K562 (cell line): ENCODE data around the gene GGA3. TPM values are rescaled to one million over a fixed set of nuclear protein-coding genes. Genes with fewer than 3 reads are reported as not detected.

Experiments
- ATAC-seq: fragments of 200-7000 bp; cut with Tn5 transposase; 3 replicates; pipeline ENCODE4 v1.9.1; 2020; ENCODE audit warnings: moderate library complexity
- BruUV-seq: library from RNA; stranded (reverse); fragments of 400-500 nt; replicated peaks from 2 replicates; lab custom pipeline; 2021; lab: Mats Ljungman, UMichigan
- CTCF ChIA-PET: fragments of 300-600 bp; formaldehyde crosslinking; extraction: SDS; loops from one replicate; lab custom pipeline; 2021; ENCODE audit warnings: low intra/inter-chr PET ratio; lab: Yijun Ruan, JAX
- POLR2A ChIA-PET: fragments of 300-600, 350-650 bp; sonication (Branson Sonifier 250); formaldehyde crosslinking; extraction: SDS; loops from one replicate; lab custom pipeline; 2021; ENCODE audit warnings: antibody characterized with exemption, inconsistent platforms; lab: Yijun Ruan, JAX
- DNase-seq, 4 experiments: peaks; one replicate each; pipeline versions ENCODE4 v3.0.0 to v3.0.0-alpha.2; 2011 to 2018; ENCODE audit warnings: low spot score in 3 of 4, mixed read lengths in 3 of 4; ENCODE audit errors: extremely low read depth in 1 of 4
- FAIRE-seq: peaks from 2 replicates; lab custom pipeline; 2011; peaks lifted over from hg19 to GRCh38; lab: Jason Lieb, UNC
- H2AFZ ChIP-seq: 2 replicates; pipeline ENCODE4 v1.6.0; 2011; ENCODE audit warnings: low read depth, low read length, control low read depth, inconsistent platforms
- H3K27ac ChIP-seq: fragments of 200-600 bp; 3 replicates; pipeline ENCODE4 v1.8.0; 2011; ENCODE audit warnings: low read depth, mild to moderate bottlenecking, control low read depth, inconsistent platforms, low read length, moderate library complexity, mixed read lengths; ENCODE audit errors: extremely low read depth
- H3K27me3 ChIP-seq, 2 experiments: fragments of 300-600 bp in 1 of 2; 2 replicates in 1 of 2; 3 replicates in 1 of 2; pipeline versions ENCODE4 v1.6.0 to v1.8.0; 2011; ENCODE audit warnings: inconsistent platforms in 2 of 2, low read length in 2 of 2, mild to moderate bottlenecking in 1 of 2, mixed read lengths in 1 of 2, moderate library complexity in 1 of 2; ENCODE audit not compliant: control insufficient read depth in 2 of 2, insufficient read depth in 2 of 2
- H3K36me3 ChIP-seq: fragments of 300-600 bp; 3 replicates; pipeline ENCODE4 v1.8.0; 2011; ENCODE audit warnings: mild to moderate bottlenecking, low read length, inconsistent platforms; ENCODE audit not compliant: control insufficient read depth, insufficient read depth
- H3K4me1 ChIP-seq, 2 experiments: fragments of 200-600 bp in 1 of 2; replicated peaks in 1 of 2; 2 replicates in 1 of 2; 3 replicates in 1 of 2; pipeline versions ENCODE4 v1.5.1 to v1.8.0; 2011; ENCODE audit warnings: inconsistent platforms in 2 of 2, low read length in 2 of 2, mild to moderate bottlenecking in 1 of 2, mixed read lengths in 1 of 2, moderate library complexity in 1 of 2; ENCODE audit not compliant: control insufficient read depth in 2 of 2, insufficient read depth in 2 of 2
- H3K4me2 ChIP-seq: 2 replicates; pipeline ENCODE4 v1.6.1; 2011; ENCODE audit warnings: low read length, control low read depth, inconsistent platforms, mixed read lengths; ENCODE audit not compliant: insufficient read depth
- H3K4me3 ChIP-seq: fragments of 200-600 bp; sonication (generic), shearing (Covaris generic); 2 replicates; pipeline ENCODE4 v1.5.1; 2016; ENCODE audit warnings: control low read depth, inconsistent platforms
- H3K79me2 ChIP-seq: fragments of 200-600 bp; 3 replicates; pipeline ENCODE4 v1.8.0; 2011; ENCODE audit warnings: low read length, inconsistent platforms; ENCODE audit not compliant: control insufficient read depth, insufficient read depth
- H3K9ac ChIP-seq, 2 experiments: 2 replicates each; pipeline versions ENCODE4 v1.6.0 to v1.6.1; 2011; ENCODE audit warnings: low read depth in 2 of 2, low read length in 2 of 2, control low read depth in 1 of 2, inconsistent platforms in 1 of 2, mild to moderate bottlenecking in 1 of 2, mixed read lengths in 1 of 2; ENCODE audit not compliant: insufficient read depth in 1 of 2
- H3K9me1 ChIP-seq: one replicate; pipeline ENCODE4 v1.6.0; 2011; ENCODE audit warnings: inconsistent platforms, mild to moderate bottlenecking, low read length, moderate library complexity; ENCODE audit not compliant: control insufficient read depth, insufficient read depth
- H3K9me3 ChIP-seq: replicated peaks from 2 replicates; pipeline ENCODE4 v1.5.1; 2011; ENCODE audit warnings: low read depth, low read length, inconsistent platforms; ENCODE audit not compliant: control insufficient read depth, insufficient read depth
- H4K20me1 ChIP-seq: replicated peaks from 2 replicates; pipeline ENCODE4 v1.6.1; 2011; ENCODE audit warnings: low read length, inconsistent platforms, mixed read lengths; ENCODE audit not compliant: control insufficient read depth, insufficient read depth
- CEBPB ChIP-seq: fragments of 450-650 bp; IDR thresholded peaks from 2 replicates; pipeline ENCODE4 v1.6.1; 2016; ENCODE audit warnings: missing genetic modification characterization, missing compliant biosample characterization
- CREM ChIP-seq: IDR thresholded peaks from 2 replicates; pipeline ENCODE4 v1.6.1; 2014; ENCODE audit warnings: antibody characterized with exemption, low read depth
- RAD51 ChIP-seq: fragments of 450-650 bp; IDR thresholded peaks from 2 replicates; pipeline ENCODE4 v1.7.1; 2016; ENCODE audit warnings: low read depth, mild to moderate bottlenecking, borderline replicate concordance
- ZNF695 ChIP-seq: fragments of 450-650 bp; formaldehyde crosslinking; IDR thresholded peaks from 2 replicates; pipeline ENCODE4 v1.4.0; 2020; ENCODE audit warnings: mild to moderate bottlenecking, moderate library complexity
- WGBS: fragments of 100-300 bp; shearing (Covaris generic); methylation state at CpG from one replicate; pipeline ENCODE4 v1.1.6; 2016; ENCODE audit warnings: low coverage, mixed read lengths; ENCODE audit not compliant: insufficient coverage; ENCODE audit errors: missing lambda C conversion rate; 5-methylcytosine and 5-hydroxymethylcytosine counted together
- in situ Hi-C: fragments of 300-500 bp; cut with MboI; formaldehyde crosslinking; loops from 4 replicates; pipeline ENCODE4 v1.15.0; 2018; ENCODE audit warnings: inconsistent platforms, mixed read lengths
- intact Hi-C: fragments of 100-400 bp; cut with micrococcal nuclease; formaldehyde crosslinking; loops from 2 replicates; pipeline ENCODE4 v1.14.2; 2022
- polyA plus RNA-seq, 8 experiments: library from polyadenylated mRNA; depleted of rRNA in 4 of 8; stranded (reverse) in 5 of 8; unstranded in 3 of 8; fragments of >200 nt; fragmentation: Nextera tagmentation in 2 of 8; fragmentation: Illumina TruSeq in 1 of 8; extraction: Ambion mirVana in 2 of 8; extraction: Trizol in 1 of 8; gene quantifications; 2 replicates each; pipeline versions ENCODE4 v1.2.1 to v1.2.3, GENCODE V29; 2011 to 2014; ENCODE audit warnings: inconsistent platforms in 1 of 8, missing spikeins in 1 of 8
- total RNA-seq, 7 experiments: library from RNA; depleted of rRNA in 6 of 7; stranded (reverse); fragments of >200 nt in 6 of 7; fragmentation: Illumina TruSeq in 2 of 7; extraction: Trizol in 2 of 7; gene quantifications; 2 replicates each; pipeline versions ENCODE4 v1.2.1 to v1.2.3, GENCODE V29; 2011 to 2021; ENCODE audit warnings: low replicate concordance in 1 of 7
- TF ChIP-seq, protein P1 (sequence below), 2 experiments: fragments of 450-650 bp in 1 of 2; sonication (generic) in 1 of 2; formaldehyde crosslinking in 1 of 2; IDR thresholded peaks in 1 of 2; conservative IDR thresholded peaks in 1 of 2; 2 replicates each; pipeline versions ENCODE4 v1.6.1 to v1.8.1; 2016 to 2023; ENCODE audit warnings: mild to moderate bottlenecking in 2 of 2, moderate library complexity in 2 of 2, inconsistent platforms in 1 of 2, missing genetic modification reagents in 1 of 2
- TF ChIP-seq, protein P2 (sequence below): fragments of 250-450 bp; sonication (Bioruptor Pico); IDR thresholded peaks from 2 replicates; pipeline ENCODE4 v1.8.0; 2022; ENCODE audit warnings: moderate library complexity, mild to moderate bottlenecking, inconsistent platforms

Gene GGA3
- total and polyA plus RNA-seq, 9 of the 15 experiments (the other 6 are each of a cell fraction or from before 2014, with no cell fraction given) = 5.7 to 64.9 (median 25.4) TPM

DNA sequence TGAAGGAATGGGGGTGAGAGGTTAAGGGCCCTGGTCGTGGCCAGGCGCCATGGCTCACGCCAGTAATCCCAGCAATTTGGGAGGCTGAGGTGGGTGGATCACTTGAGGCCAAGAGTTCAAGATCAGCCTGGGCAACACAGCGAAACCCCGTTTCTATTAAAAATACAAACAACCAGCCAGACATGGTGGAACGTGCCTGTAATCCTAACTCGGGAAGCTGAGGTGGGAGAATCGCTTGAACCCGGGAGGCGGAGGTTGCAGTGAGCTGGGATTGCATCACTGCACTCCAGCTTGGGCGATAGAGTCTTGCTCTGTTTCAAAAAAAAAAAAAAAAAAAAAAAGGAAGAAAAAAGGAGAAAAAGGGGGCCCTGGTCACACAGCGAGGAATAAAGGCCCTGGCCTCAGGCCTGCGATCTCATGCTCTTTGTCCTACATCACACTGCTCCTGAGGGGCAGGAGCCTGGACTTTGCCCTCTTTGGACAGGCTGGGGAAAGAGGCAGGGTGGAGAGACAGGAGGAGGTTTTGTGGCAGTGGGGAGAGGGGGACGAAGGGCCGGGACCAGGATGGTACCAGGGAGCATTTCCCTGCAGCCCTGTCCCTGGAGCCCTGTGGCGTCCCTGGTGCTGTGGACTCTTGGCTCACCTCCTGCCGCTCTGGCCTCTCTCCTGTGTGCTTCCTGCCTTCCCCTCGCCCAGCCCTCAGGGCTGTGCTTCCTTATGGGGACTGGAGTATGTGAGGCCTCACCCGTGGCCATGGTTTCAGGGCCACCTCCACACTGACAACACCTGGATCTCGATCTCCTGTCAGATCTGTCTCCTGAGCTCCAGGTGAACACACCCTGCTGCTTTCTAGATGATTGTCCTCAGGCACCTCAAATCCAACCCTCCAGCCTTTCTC, 47.6 kb upstream of the GGA3 start:
- H3K27me3 ChIP-seq = no peaks in the 10 kb centered on the region
- ATAC-seq (peak; percentile 46), DNase-seq (no peak), FAIRE-seq (no peak)
- H3K36me3 ChIP-seq = no peaks in the 10 kb centered on the region
- no peaks in the 10 kb centered on the region for H4K20me1 ChIP-seq
- BruUV-seq = no TSS peak
- H3K27ac ChIP-seq = no peak overlapping the region
- POLR2A ChIA-PET = interaction anchor here (0.7 to 4.9 kb wide), 4 partner anchors 8 to 18 kb away, joined by 3 to 19 read pairs (median 3); no protein-coding TSS in a partner anchor
- no peaks in the 10 kb centered on the region for H3K9me3 ChIP-seq
- peak overlapping the region in 1 of 2 experiments; percentile 73; a peak in 2 of 4 replicates for H3K9ac ChIP-seq
- CTCF ChIA-PET = no interaction called here
- intact Hi-C loops (no loop called here), in situ Hi-C loops (no loop called here)
- TF ChIP-seq ZNF695 (no peak), CREM (peak; percentile 14; the same call in 1 of the 2 replicates), RAD51 (no peak), CEBPB (tag) (0 out of 2 replicates have a peak, but pooled peaks have one; percentile 8)
- TF ChIP-seq, protein P1, sequence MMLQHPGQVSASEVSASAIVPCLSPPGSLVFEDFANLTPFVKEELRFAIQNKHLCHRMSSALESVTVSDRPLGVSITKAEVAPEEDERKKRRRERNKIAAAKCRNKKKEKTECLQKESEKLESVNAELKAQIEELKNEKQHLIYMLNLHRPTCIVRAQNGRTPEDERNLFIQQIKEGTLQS (IDR thresholded peaks at IDR 0.05) = peak; percentile 27; the same call in 1 of the 2 replicates
- TF ChIP-seq, protein P1 (CRISPR knock-in tag; conservative IDR thresholded peaks at IDR 0.05) = no peak
- TF ChIP-seq, protein P2, sequence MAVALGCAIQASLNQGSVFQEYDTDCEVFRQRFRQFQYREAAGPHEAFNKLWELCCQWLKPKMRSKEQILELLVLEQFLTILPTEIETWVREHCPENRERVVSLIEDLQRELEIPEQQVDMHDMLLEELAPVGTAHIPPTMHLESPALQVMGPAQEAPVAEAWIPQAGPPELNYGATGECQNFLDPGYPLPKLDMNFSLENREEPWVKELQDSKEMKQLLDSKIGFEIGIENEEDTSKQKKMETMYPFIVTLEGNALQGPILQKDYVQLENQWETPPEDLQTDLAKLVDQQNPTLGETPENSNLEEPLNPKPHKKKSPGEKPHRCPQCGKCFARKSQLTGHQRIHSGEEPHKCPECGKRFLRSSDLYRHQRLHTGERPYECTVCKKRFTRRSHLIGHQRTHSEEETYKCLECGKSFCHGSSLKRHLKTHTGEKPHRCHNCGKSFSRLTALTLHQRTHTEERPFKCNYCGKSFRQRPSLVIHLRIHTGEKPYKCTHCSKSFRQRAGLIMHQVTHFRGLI (CRISPR knock-in tag) = no peak
- no peak overlapping the region for H2AFZ ChIP-seq
- H3K4me2 ChIP-seq = no peak overlapping the region
- H3K4me3 ChIP-seq = no peak overlapping the region
- H3K79me2 ChIP-seq = no peaks in the 10 kb centered on the region
- H3K4me1 ChIP-seq = peaks cover 0 to 7% of the 10 kb centered on the region in 2 experiments; a peak in 2 of 5 replicates
- no peaks in the 10 kb centered on the region for H3K9me1 ChIP-seq
- WGBS = 73% methylated on average over 16 of the region's 20 CpGs
